ENCODE results near the gene ELK4. TPM values are rescaled to one million over a fixed set of nuclear protein-coding genes. Genes with fewer than 3 reads are reported as not detected.

ELK4 gene, protein sequence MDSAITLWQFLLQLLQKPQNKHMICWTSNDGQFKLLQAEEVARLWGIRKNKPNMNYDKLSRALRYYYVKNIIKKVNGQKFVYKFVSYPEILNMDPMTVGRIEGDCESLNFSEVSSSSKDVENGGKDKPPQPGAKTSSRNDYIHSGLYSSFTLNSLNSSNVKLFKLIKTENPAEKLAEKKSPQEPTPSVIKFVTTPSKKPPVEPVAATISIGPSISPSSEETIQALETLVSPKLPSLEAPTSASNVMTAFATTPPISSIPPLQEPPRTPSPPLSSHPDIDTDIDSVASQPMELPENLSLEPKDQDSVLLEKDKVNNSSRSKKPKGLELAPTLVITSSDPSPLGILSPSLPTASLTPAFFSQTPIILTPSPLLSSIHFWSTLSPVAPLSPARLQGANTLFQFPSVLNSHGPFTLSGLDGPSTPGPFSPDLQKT
- 70.2 TPM for total RNA-seq
- long read RNA-seq, partial matches to known transcripts = 2 of 11 reads
- long read RNA-seq, other reads (novel, unspliced or antisense) = 9 of 11 reads

- DNase-seq (ENCODE audit: low spot score) = peak; percentile 99
These were observed at the start of gene ELK4 for GRCh38 chr1:205631768-205632668. TSS of gene ELK4 (minus strand) at chr1:205632011. CDS start at chr1:205623882, 8,129 bp downstream.

GRCh38 chr1:205681364-205681763 is 49.6 kb upstream of the ELK4 start:
- no peak for DNase-seq (ENCODE audit: low spot score)

- DNase-seq (ENCODE audit: low spot score) = no peak
These were observed 48.5 kb upstream of the ELK4 start, which contains the start of gene SLC45A3 for GRCh38 chr1:205680073-205680851. TSS of gene SLC45A3 (minus strand) at chr1:205680509. CDS start at chr1:205664656, 15,853 bp downstream.

- DNase-seq (ENCODE audit: low spot score) = no peak
These were observed 46.7 kb upstream of the ELK4 start for GRCh38 chr1:205678286-205679111.

DNA sequence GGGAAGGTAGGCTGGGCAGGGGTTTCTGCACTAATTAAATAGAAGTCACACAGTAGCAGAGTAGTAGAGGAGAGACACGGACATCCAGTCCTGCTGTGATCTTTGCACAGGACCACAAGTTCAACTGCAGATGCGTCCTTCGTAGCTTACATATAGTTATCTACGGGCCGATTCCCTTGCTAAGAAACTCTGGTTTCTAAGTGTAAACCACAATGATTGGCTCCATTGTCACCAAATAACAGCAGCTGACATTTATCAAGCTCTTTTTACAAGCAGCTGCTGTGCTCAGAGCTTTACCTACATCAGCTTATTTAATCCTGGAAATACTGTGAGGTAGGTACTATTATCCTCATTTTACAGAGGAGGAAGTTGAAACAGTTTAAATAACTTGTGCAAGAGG is 45.4 kb upstream of the ELK4 start:
- DNase-seq (ENCODE audit: low spot score) = no peak

DNA sequence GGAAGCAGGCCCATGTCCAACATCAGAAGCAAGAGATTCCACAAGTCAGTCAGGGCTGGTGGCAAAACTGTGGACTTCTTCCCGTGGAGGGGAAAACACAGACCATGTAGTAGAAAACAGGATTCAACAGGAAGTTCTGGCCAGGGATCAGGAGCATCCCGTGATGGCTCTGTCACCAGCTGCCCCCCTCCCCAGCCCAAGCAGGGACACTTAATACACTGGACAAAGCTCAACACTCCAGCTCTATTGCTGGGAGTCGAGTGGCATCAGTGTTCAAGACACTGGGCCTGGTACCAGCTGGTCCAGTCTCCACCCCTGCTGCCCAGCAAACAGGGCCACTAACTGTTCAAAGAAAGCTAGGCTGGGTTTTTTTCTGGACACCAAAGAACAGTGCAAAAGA is 44.8 kb upstream of the ELK4 start:
- DNase-seq (ENCODE audit: low spot score) = no peak

- DNase-seq (ENCODE audit: low spot score) = no peak
These were observed 44.2 kb upstream of the ELK4 start for GRCh38 chr1:205676002-205676401.

GRCh38 chr1:205675247-205675646 is 43.4 kb upstream of the ELK4 start:
- no peak for DNase-seq (ENCODE audit: low spot score)

DNA sequence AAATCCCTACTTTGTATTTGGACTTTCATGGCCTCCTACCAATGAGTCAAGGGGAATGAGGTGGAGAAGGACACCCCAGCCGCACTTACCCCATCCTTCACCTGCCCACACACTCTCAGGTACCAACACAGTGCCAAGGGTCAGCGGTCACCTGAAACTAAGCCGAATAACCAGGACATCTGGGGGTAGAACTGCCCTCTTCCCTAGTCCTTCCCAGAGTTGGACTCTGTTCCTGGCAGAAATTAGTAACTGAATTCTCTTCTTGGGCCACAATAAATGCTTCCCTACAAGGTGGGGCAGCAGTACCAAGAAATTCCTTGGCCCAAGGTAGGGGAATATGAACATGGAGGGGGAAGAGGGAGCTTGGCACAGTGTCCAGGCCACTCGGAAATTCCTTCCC is 41.2 kb upstream of the ELK4 start:
- DNase-seq (ENCODE audit: low spot score) = no peak

DNA sequence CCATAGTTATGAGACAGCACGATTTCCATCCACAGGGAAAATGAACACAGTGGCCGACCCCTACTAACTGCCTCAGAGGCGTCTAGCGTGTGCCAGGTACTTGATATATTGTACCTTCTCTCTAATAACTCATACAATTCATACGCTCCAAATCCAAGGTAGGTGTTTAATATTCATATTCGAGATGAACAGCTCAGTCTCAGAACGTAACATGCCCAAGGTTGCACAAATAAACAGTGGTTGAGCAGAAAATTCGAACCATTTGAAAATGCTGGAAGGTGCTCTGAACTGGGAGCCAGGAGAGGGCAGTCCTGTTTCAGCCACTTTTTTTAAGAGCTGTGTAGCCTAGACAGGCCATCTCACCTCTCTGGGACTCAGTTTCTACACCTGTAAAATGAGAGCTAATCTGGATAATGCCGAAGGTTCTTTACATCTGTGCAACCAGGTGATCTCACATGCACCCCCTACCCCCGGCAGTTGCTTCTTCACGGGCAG is 40.6 kb upstream of the ELK4 start:
- no peak for DNase-seq (ENCODE audit: low spot score)

GRCh38 chr1:205670611-205671430 is 39.0 kb upstream of the ELK4 start:
- DNase-seq (ENCODE audit: low spot score) = no peak

- DNase-seq (ENCODE audit: low spot score) = no peak
These were observed 38.3 kb upstream of the ELK4 start for GRCh38 chr1:205670150-205670446.

- no peak for DNase-seq (ENCODE audit: low spot score)
These were observed 37.7 kb upstream of the ELK4 start for GRCh38 chr1:205669341-205670149.

- DNase-seq (ENCODE audit: low spot score) = no peak
These were observed 37.1 kb upstream of the ELK4 start for GRCh38 chr1:205668951-205669340.

GRCh38 chr1:205667909-205668643 is 36.3 kb upstream of the ELK4 start:
- no peak for DNase-seq (ENCODE audit: low spot score)

DNA sequence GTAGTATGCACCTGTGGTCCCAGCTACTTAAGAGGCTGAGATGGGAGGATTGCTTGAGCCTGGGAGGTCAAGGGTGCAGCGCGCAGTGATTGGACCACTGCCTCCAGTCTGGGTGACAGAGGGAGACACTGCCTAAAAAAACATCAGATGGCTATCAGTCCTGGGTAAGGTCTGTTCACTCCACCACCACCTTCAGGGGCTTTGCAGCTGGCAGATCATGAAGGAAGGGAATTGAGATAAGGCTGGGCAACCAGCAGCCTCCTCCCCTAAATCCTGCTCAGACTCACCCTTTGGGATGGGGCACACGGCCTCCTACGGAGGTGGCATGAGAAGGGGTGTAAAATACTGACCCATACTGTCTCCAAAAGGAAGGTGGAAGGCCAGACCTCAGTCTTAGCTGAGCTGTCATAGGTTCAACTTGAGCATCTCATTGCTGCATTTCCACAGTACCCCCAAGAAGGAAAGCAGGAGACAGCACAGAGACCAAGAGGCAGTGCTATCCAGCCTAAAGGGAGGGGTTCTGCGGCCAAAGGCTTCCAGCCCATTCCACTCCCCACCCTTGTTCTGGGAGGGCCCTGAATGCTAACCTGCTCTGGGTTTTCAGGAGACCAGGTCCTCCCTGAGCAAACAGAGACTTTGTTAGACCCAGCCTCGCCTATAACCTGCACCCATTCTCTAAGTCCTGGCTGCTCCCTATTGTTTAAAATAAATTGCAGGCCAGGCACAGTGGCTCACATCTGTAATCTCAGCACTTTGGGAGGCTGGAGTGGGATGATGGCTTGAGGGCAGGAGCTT is 34.8 kb upstream of the ELK4 start:
- DNase-seq (ENCODE audit: low spot score) = no peak
